HG02840 (cell line): ENCODE results near the gene IFITM2.
A peak's percentile ranks its signal among the peaks of the same experiment; 100 is the strongest.
"Not testable (repeated sequence)": the region's sequence is repeated elsewhere in the genome, so short reads cannot be mapped to it uniquely, and the experiment has no call there.

Experiments
- ATAC-seq: cut with Tn5 transposase; IDR thresholded peaks from one replicate; pipeline ENCODE4 v1.9.1; 2021; ENCODE audit warnings: mild to moderate bottlenecking, moderate library complexity, moderate number of reproducible peaks; ENCODE audit not compliant: unreplicated experiment, low FRiP score

The IFITM2 gene

GRCh38 chr11:307766-308708, at the start of gene IFITM2:
TSS of gene IFITM2 (plus strand) at chr11:307816. CDS start at chr11:308193, 377 bp downstream.
- not testable (repeated sequence) for ATAC-seq

GRCh38 chr11:259413-259812, 48.2 kb upstream of the IFITM2 start:
- no peak for ATAC-seq

- no peak for ATAC-seq
Measured at GRCh38 chr11:261624-262023, 46.0 kb upstream of the IFITM2 start.

- ATAC-seq, result no peak
Measured at GRCh38 chr11:266676-267439, 40.8 kb upstream of the IFITM2 start.

- no peak for ATAC-seq
Measured at GRCh38 chr11:267491-267994, 40.1 kb upstream of the IFITM2 start.

GRCh38 chr11:268716-269145, 38.9 kb upstream of the IFITM2 start:
- ATAC-seq, result peak; percentile 37

GRCh38 chr11:269146-269890, 38.3 kb upstream of the IFITM2 start:
- peak; percentile 73 for ATAC-seq

- ATAC-seq, result no peak
Measured at GRCh38 chr11:270451-271318, 36.9 kb upstream of the IFITM2 start.

GRCh38 chr11:271319-271715, 36.3 kb upstream of the IFITM2 start:
- ATAC-seq, result no peak

- ATAC-seq, result no peak
Measured at GRCh38 chr11:272195-272930, 35.3 kb upstream of the IFITM2 start.

- ATAC-seq, result no peak
Measured at GRCh38 chr11:272931-273198, 34.8 kb upstream of the IFITM2 start.

- no peak for ATAC-seq
Measured at GRCh38 chr11:276219-276618, 31.4 kb upstream of the IFITM2 start.

GRCh38 chr11:278001-278951, 29.3 kb upstream of the IFITM2 start, which contains the start of gene NLRP6:
TSS of gene NLRP6 (plus strand) at chr11:278407. CDS start at chr11:278570, 163 bp downstream.
- no peak for ATAC-seq

- ATAC-seq, result no peak
Measured at GRCh38 chr11:279040-279965, 28.3 kb upstream of the IFITM2 start.

- ATAC-seq, result no peak
Measured at GRCh38 chr11:279966-280705, 27.5 kb upstream of the IFITM2 start.
